Stromal cell of bone marrow (primary cell): ENCODE results near the gene PPP1R14C.

ENCODE experiments used
- DNase-seq: peaks from one replicate; pipeline ENCODE4 v3.0.0-alpha.2; 2012; ENCODE audit warnings: low read depth

The PPP1R14C gene

GRCh38 chr6:150271501-150272263 lies 128.8 kb downstream of the PPP1R14C start:
- no peak for DNase-seq

GRCh38 chr6:150272264-150272975 lies 129.6 kb downstream of the PPP1R14C start:
- DNase-seq = no peak

GRCh38 chr6:150272976-150273315 lies 130.1 kb downstream of the PPP1R14C start:
- DNase-seq = no peak

GRCh38 chr6:150273457-150274309 lies 130.8 kb downstream of the PPP1R14C start:
- DNase-seq = no peak

DNA sequence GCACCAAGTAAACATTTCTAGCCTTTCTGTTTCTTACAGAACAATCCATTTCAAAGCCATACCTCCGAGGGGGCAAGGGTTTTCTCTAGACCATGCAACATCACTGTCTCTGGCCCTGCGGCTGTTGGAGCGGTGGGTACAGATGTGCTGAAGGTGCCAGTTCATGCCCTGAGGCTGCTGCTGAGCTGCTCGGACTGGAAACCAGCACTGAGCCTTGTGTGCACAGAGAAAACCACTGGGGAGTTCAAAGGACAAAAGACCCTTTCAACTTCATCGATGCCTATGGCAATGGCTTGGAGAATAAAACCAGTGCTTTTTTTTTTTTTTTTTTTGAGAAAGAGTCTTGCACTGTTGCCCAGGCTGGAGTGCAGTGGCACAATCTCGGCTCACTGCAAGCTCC lies 132.6 kb downstream of the PPP1R14C start:
- no peak for DNase-seq

DNA sequence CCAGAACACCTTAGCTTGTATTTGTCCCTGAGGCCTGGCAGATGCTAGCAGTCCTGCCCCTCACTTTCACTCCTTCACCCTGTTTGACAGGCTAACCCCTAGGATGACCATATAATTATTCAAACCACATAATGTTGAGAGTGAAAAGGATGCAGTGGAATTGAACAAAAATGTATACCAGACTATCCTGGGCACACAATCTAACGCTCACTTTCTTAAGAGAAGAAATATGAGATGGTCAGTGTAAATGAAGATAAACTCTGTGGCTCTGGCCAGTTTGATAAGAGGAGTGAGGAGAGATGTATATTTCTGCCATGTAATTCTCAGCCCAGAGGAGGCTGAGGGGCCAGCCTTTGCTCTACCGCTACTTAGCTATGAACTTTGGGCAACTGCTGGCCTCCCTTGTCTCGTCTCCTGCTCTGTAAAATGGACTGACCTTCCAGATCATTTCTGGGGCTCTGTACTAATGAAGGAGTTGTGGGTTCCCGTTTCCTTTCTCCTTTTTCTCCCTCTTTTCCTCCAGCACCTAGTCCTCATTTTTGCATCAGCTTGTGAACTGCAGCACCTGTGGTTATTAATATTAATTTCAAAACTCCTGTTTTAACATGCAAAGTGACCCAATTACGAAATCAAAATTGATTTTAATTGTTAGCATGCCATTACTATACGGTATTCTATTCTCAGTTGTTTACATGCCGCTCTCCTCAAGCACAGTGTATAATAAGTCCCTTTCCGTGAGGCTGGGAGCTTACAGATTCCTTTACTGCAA lies 133.5 kb downstream of the PPP1R14C start:
- no peak for DNase-seq

- DNase-seq = no peak
These were observed 134.3 kb downstream of the PPP1R14C start for GRCh38 chr6:150276937-150277742.

- no peak for DNase-seq
These were observed 136.7 kb downstream of the PPP1R14C start for GRCh38 chr6:150279533-150279932.

DNA sequence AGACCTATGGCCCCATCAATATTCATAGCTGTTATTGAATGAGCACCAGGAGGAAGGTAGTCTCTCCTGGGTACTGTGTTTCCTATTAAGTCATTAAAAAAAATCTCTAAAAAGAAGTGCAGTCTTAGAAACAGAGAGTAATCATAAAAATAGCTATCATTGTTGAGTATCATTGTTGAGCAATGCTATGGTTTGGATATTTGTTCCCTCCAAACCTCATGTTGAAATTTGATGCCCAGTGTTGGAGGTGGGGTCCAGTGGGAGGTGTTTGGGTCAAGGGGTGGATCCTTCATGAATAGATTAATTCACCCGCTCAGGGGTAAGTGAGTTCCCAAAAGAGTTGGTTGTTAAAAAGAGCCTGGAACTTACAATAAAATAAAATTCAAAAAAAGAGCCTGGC lies 137.9 kb downstream of the PPP1R14C start:
- no peak for DNase-seq

DNA sequence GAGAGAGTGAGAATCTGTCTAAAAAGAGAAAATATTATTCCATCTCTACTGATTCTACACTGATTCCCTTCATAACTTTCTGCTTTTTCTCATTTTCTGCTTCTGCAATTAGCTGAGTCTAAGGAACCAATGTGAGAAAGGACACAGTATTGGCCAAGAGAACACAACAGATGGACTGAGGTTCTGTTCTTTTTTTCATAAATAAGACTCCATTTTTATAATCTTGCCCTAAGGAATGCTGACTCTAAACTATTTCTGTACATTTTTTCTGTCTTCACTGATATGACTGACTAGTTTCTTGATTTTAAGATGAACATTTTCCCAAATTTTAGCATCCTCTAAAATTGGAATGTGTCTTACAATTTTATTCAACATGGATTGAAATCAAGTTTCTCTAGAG lies 138.9 kb downstream of the PPP1R14C start:
- DNase-seq = no peak

DNA sequence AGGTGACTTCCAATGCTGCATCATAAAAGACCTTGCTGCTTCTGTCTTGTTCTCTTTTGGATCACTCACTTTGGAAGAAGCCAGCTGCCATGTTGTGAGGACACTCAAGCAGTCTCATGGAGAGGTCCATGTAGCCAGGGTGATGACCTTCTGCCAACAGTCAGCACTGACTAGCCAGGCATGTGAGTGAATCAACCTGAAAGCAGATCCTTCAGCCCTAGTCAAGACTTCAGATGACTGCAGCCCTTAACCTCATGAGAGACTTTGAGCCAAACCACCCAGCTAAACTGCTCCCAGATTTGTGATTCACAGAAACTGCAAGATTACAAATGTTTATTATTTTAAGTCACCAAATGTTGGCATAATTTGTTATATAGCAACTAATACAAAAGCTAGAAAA lies 140.0 kb downstream of the PPP1R14C start:
- peak; percentile 84 for DNase-seq

DNA sequence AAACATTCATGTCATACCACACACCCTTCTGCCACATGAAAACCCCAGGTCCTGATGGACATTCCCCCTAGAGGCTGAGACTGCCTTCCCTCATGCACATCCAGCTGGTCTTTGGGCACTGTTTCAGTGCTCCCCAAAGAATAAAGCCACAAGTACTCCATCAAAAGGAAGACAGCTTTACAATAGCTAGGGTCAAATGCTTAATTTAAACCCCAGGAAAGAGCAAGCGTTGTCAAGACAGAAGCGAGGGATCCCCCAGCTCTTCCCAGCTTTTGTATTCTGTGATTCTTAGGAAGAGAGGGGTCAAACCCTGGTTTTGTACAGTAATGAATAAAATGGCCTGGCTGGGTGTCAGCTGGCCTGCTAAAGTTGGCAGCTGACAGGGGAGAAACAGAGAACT lies 143.6 kb downstream of the PPP1R14C start:
- no peak for DNase-seq

GRCh38 chr6:150286912-150287311 lies 144.1 kb downstream of the PPP1R14C start:
- DNase-seq = no peak

DNA sequence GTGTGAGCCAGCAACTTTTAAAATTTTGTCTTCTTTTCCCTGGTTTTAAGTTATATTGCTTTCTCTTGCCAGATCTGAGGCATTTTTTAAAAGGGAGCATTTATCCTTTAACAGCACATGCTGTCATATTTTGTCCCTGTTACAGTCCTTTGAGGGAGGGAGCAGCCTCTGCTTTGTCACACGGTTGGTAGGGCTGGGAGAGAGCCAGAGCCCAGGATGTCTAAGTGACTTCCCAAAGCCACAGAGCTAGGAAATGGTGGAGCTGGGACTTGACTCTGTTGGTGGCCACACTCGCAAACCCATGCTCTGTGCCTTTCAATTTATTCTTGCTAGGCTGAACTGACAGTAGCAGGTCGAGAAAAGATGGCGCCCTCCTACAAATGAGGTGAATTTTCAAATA lies 145.6 kb downstream of the PPP1R14C start:
- no peak for DNase-seq

- DNase-seq = no peak
These were observed 146.7 kb downstream of the PPP1R14C start for GRCh38 chr6:150289454-150290071.

DNA sequence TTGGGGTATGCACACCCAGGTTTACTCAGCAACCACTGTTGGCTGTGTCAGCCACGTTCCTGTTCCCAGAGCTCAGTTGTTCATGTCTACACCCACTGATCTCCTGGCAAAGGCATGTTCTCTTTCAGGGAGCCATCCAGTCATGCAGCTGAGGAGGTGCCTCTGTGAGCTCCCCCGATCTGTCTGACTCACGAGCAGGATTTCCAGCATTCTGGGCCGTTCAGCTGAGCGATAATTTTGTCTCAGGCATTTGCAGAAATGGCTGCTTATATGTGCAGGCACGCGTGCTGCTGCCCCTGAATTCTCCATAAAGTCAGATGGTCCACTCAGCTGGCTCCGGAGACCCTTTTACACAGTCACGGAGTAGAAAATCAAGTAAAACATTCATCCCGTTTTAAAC lies 147.6 kb downstream of the PPP1R14C start:
- peak; percentile 81 for DNase-seq

GRCh38 chr6:150291968-150292710 lies 149.3 kb downstream of the PPP1R14C start:
- DNase-seq = no peak

DNA sequence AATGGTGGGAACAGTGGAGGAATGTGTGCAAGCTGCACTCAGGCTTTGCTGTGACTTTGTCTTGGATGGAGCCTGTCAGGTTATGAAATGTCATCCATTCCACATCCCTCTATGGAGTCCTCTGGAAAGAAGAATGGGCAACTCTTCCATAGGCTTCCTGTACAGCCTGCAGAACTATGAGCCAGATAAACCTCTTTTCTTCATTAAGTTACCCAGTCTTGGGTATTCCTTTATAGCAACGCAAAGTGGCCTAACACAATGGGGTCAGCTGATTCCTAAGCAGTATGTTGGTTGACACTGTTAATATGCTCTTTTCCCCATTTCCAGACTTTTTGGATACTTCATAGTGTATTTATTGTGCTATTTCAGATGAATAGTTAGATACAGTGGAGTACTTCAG lies 150.2 kb downstream of the PPP1R14C start:
- DNase-seq = no peak

- DNase-seq = peak; percentile 93
These were observed 150.8 kb downstream of the PPP1R14C start for GRCh38 chr6:150293423-150294173.
